GM12865 (cell line): Measurements from ENCODE around the gene ATP8A1.

ENCODE experiments used
- DNase-seq: peaks from one replicate; pipeline ENCODE4 v3.0.0; 2010; ENCODE audit warnings: low read depth
- H3K4me3 ChIP-seq: 2 replicates; pipeline ENCODE4 v1.5.1; 2011; ENCODE audit warnings: mild to moderate bottlenecking, low read depth, low read length, control low read depth
- CTCF ChIP-seq: IDR thresholded peaks from 2 replicates; pipeline ENCODE4 v1.5.1; 2011; ENCODE audit warnings: low read length, control low read depth, low read depth, inconsistent platforms; ENCODE audit not compliant: insufficient read depth; ENCODE audit errors: missing control alignments

ATP8A1 gene

GRCh38 chr4:42523066-42523718 is 133.7 kb downstream of the ATP8A1 start:
- TF ChIP-seq CTCF = no peak
- DNase-seq = no peak
- H3K4me3 ChIP-seq = no peak overlapping the region

- DNase-seq = peak; percentile 72
- TF ChIP-seq CTCF = peak; percentile 40
- no peak overlapping the region for H3K4me3 ChIP-seq
Observed at GRCh38 chr4:42519803-42520417, 137.0 kb downstream of the ATP8A1 start.

- H3K4me3 ChIP-seq = no peak overlapping the region
- TF ChIP-seq CTCF = no peak
- peak; percentile 16 for DNase-seq
Observed at GRCh38 chr4:42515156-42515884, 141.6 kb downstream of the ATP8A1 start.

GRCh38 chr4:42513748-42514492 is 143.0 kb downstream of the ATP8A1 start:
- no peak for DNase-seq
- TF ChIP-seq CTCF = no peak

GRCh38 chr4:42512226-42512625 is 144.7 kb downstream of the ATP8A1 start:
- TF ChIP-seq CTCF = no peak
- no peak overlapping the region for H3K4me3 ChIP-seq
- DNase-seq = no peak

More at GRCh38 chr4:42513748-42514492, 143.0 kb downstream of the ATP8A1 start:
- no peak overlapping the region for H3K4me3 ChIP-seq

GRCh38 chr4:42510225-42510624 is 146.7 kb downstream of the ATP8A1 start:
- H3K4me3 ChIP-seq = no peak overlapping the region
- no peak for TF ChIP-seq CTCF
- no peak for DNase-seq
